Stimulated activated naive CD8-positive, alpha-beta T cell treated with anti-CD3 and anti-CD28 coated beads, Interleukin-15, amount 100 ng/mL, for 72 hours (primary cell): ENCODE measurements around the gene SLC13A2.
A peak's percentile ranks its signal among the peaks of the same experiment; 100 is the strongest.

Source experiments
- ATAC-seq: fragments of 150-1000 bp; cut with Tn5 transposase; 2 replicates; pipeline ENCODE4 v1.10.0; 2021; ENCODE audit warnings: mild to moderate bottlenecking, moderate library complexity
- DNase-seq, 2 donors: peaks; one replicate each; pipeline ENCODE4 v3.0.0; 2021 to 2022
- H3K27ac Mint-ChIP-seq, 2 donors: one replicate each; pipeline ENCODE4 v1.8.0; 2022; ENCODE audit warnings: mild to moderate bottlenecking in 2 of 2, mixed read lengths in 2 of 2, moderate library complexity in 2 of 2
- H3K27me3 Mint-ChIP-seq: one replicate; pipeline ENCODE4 v1.8.0; 2022; ENCODE audit warnings: mixed read lengths
- H3K4me1 Mint-ChIP-seq: one replicate; pipeline ENCODE4 v1.8.0; 2022; ENCODE audit warnings: mild to moderate bottlenecking, mixed read lengths
- H3K4me3 Mint-ChIP-seq, 2 donors: one replicate each; pipeline ENCODE4 v1.8.0; 2022; ENCODE audit warnings: mild to moderate bottlenecking in 2 of 2, mixed read lengths in 2 of 2, moderate library complexity in 1 of 2
- H3K9me3 Mint-ChIP-seq, 2 donors: one replicate each; pipeline ENCODE4 v1.8.0; 2022; ENCODE audit warnings: mixed read lengths in 2 of 2

The SLC13A2 gene

DNA sequence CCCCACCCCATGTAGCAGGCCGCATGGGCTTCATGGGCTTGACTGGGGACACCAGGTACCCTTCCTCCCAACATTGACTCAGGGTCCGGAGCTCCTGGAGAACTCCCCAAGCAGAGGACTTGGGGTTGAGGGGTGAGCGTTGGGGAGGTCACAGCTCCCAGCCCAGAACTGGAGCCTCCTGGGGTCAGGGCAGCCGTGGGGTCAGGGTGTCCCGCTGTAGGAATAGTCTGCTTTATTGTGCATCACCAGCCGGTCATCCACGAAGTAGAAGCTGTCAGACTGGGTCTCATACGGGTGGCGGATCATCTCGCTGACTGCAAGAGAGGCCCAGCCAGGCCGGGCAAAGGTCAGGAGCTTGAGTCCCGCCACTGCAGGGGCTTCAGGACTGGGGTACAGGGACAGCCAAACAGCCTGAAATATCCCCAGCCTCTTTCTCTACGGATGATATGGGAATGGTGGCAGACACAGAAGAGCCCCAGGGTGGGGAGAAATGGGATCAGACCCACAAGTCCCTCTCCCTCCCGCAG is 73.7 kb downstream of the SLC13A2 start:
- Mint-ChIP-seq H3K27ac (no peak overlapping the region), H3K4me1 (peaks cover 50% of the 10 kb centered on the region), H3K27me3 (no peaks in the 10 kb centered on the region), H3K4me3 (peak overlapping the region in 1 of 2 donors; percentile 48), H3K9me3 (no peaks in the 10 kb centered on the region)
- DNase-seq: no peak
- ATAC-seq: no peak
